ENCODE measurements around the gene RPL26.

RPL26 gene

DNA sequence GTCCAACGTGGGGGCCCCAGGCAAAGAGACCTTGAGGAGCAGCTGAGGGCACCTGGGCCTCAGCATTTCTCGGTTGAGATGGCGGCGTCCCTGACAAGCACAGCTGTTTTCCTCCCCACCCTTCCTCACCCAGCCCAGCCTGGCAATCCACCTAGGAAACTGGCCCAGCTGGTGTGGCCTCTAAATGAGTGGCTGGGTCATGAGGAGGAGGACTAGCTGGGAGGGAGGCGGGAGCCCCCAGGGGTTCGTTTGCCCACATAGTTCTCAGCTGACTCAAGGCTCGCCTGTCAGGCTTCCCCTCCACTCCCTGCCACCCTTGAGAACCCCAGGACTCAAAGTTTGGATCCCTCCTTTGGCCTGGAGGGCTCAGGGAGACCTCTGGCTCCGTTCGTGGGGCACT lies 8.7 kb upstream of the RPL26 start:
- TF ChIP-seq CTCF (IDR thresholded peaks at IDR 0.05; ENCODE audit: poor library complexity, severe bottlenecking): no peak
- Histone ChIP-seq H3K27ac (ENCODE audit: poor library complexity, severe bottlenecking) (peak overlapping the region; percentile 43), H3K4me1 (ENCODE audit: insufficient read depth, poor library complexity, severe bottlenecking) (peaks cover 18% of the 10 kb centered on the region), H3K9me3 (ENCODE audit: severe bottlenecking) (no peaks in the 10 kb centered on the region), H3K27me3 (ENCODE audit: insufficient read depth, poor library complexity, severe bottlenecking) (no peaks in the 10 kb centered on the region), H3K36me3 (ENCODE audit: low read depth) (no peaks in the 10 kb centered on the region), H3K4me3 (ENCODE audit: severe bottlenecking) (no peak overlapping the region)
- peak; percentile 69 for ATAC-seq (ENCODE audit: low read depth)
- DNase-seq (ENCODE audit: low spot score): peak; percentile 60

DNA sequence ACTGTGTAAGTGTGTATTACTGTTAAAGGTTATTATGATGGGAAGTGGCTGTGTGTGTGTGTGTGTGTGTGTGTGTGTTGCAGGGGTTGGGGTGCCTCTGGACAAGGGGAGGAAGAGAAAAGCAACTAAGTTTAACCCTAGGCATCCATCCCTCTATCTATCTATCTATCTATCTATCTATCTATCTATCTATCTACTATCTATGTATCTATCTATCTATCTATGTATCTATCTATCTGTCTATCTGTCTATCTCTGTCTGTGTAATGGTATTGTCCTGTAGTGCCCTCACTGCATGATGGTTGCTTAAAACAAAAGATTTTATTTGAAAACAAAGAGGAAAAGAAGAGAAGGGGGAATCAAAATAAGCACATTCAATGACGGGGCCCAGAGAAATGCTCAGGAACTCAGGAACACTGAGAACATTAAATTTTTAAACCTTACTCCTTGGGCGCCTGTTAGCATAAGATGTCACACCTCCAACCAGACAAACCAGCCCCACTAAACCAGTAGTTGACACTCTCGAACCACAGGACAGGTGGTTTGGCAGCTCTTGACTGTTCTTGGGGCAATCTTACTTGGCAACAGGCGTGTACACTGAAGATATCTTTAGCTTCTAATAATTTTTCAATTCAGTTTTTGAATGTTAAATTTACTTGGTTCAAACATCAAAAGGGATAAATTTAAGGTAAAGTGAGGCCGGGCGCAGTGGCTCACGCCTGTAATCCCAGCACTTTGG lies 5.1 kb upstream of the RPL26 start:
- DNase-seq (ENCODE audit: low spot score) (no peak), ATAC-seq (ENCODE audit: low read depth) (no peak)
- H3K4me1 ChIP-seq (ENCODE audit: insufficient read depth, poor library complexity, severe bottlenecking): peaks cover 22% of the 10 kb centered on the region
- H3K27ac ChIP-seq (ENCODE audit: poor library complexity, severe bottlenecking): no peak overlapping the region
- H3K36me3 ChIP-seq (ENCODE audit: low read depth): no peaks in the 10 kb centered on the region
- no peak overlapping the region for H3K4me3 ChIP-seq (ENCODE audit: severe bottlenecking)
- no peaks in the 10 kb centered on the region for H3K27me3 ChIP-seq (ENCODE audit: insufficient read depth, poor library complexity, severe bottlenecking)
- TF ChIP-seq CTCF (IDR thresholded peaks at IDR 0.05; ENCODE audit: poor library complexity, severe bottlenecking): no peak
- no peaks in the 10 kb centered on the region for H3K9me3 ChIP-seq (ENCODE audit: severe bottlenecking)

GRCh38 chr17:8386841-8387240 lies 3.8 kb upstream of the RPL26 start:
- Histone ChIP-seq H3K4me1 (ENCODE audit: insufficient read depth, poor library complexity, severe bottlenecking) (peaks cover 20% of the 10 kb centered on the region), H3K27ac (ENCODE audit: poor library complexity, severe bottlenecking) (no peak overlapping the region), H3K9me3 (ENCODE audit: severe bottlenecking) (no peaks in the 10 kb centered on the region), H3K27me3 (ENCODE audit: insufficient read depth, poor library complexity, severe bottlenecking) (no peaks in the 10 kb centered on the region), H3K4me3 (ENCODE audit: severe bottlenecking) (no peak overlapping the region), H3K36me3 (ENCODE audit: low read depth) (peaks cover 8% of the 10 kb centered on the region)
- ATAC-seq (ENCODE audit: low read depth) (no peak), DNase-seq (ENCODE audit: low spot score) (no peak)
- no peak for TF ChIP-seq CTCF (IDR thresholded peaks at IDR 0.05; ENCODE audit: poor library complexity, severe bottlenecking)

- Histone ChIP-seq H3K4me3 (ENCODE audit: severe bottlenecking) (no peak overlapping the region), H3K36me3 (ENCODE audit: low read depth) (peaks cover 28% of the 10 kb centered on the region)
- no peak for DNase-seq (ENCODE audit: low spot score)
Observed at GRCh38 chr17:8384801-8385378, 1.9 kb upstream of the RPL26 start.

More at GRCh38 chr17:8384801-8385378, 1.9 kb upstream of the RPL26 start:
- Histone ChIP-seq H3K9me3 (ENCODE audit: severe bottlenecking) (no peaks in the 10 kb centered on the region), H3K27me3 (ENCODE audit: insufficient read depth, poor library complexity, severe bottlenecking) (no peaks in the 10 kb centered on the region), H3K27ac (ENCODE audit: poor library complexity, severe bottlenecking) (peak overlapping the region; percentile 89), H3K4me1 (ENCODE audit: insufficient read depth, poor library complexity, severe bottlenecking) (peaks cover 23% of the 10 kb centered on the region)
- TF ChIP-seq CTCF (IDR thresholded peaks at IDR 0.05; ENCODE audit: poor library complexity, severe bottlenecking): no peak
- peak; percentile 49 for ATAC-seq (ENCODE audit: low read depth)

Measured in RWPE2 (cell line).